ENCODE data around the gene PTPRK. TPM values are rescaled to one million over a fixed set of nuclear protein-coding genes. Genes with fewer than 3 reads are reported as not detected.

The PTPRK gene
- total RNA-seq, 1 experiment from 2014 or later, result 89.3 TPM

GRCh38 chr6:128047989-128048388, 472.4 kb downstream of the PTPRK start:
- no peak for DNase-seq
- Histone ChIP-seq H3K9me2 (ENCODE audit: insufficient read depth) (no peaks in the 10 kb centered on the region), H3K4me2 (no peak overlapping the region), H4K20me1 (ENCODE audit: insufficient read depth) (no peaks in the 10 kb centered on the region), H3K27ac (no peak overlapping the region), H3K4me1 (replicated peaks; ENCODE audit: insufficient read depth) (no peaks in the 10 kb centered on the region), H3K36me3 (ENCODE audit: low read depth) (no peaks in the 10 kb centered on the region), H2AFZ (no peak overlapping the region), H3K27me3 (ENCODE audit: insufficient read depth, low read depth) (no peaks in the 10 kb centered on the region), H3K9me3 (ENCODE audit: insufficient read depth, low read depth) (no peaks in the 10 kb centered on the region), H3K79me2 (ENCODE audit: low read depth) (no peaks in the 10 kb centered on the region), H3K4me3 (no peak overlapping the region), H3F3A (ENCODE audit: insufficient read depth, low read depth) (no peaks in the 10 kb centered on the region)
- intact Hi-C loops (cut with micrococcal nuclease; ENCODE audit: unreplicated experiment), result no loop called here
- ChIA-PET POLR2A (ENCODE audit: unreplicated experiment) (no interaction called here), CTCF (no interaction called here)
- BruUV-seq (replicated peaks), result no TSS peak
- TF ChIP-seq EZH2 (IDR thresholded peaks at IDR 0.05; ENCODE audit: low read depth) (no peak), CTCF (conservative IDR thresholded peaks at IDR 0.05) (no peak)

- H2AFZ ChIP-seq, result no peak overlapping the region
- intact Hi-C loops (cut with micrococcal nuclease; ENCODE audit: unreplicated experiment), result no loop called here
- no peaks in the 10 kb centered on the region for H4K20me1 ChIP-seq (ENCODE audit: insufficient read depth)
- TF ChIP-seq EZH2 (IDR thresholded peaks at IDR 0.05; ENCODE audit: low read depth) (no peak), CTCF (conservative IDR thresholded peaks at IDR 0.05) (no peak)
- DNase-seq, result no peak
- H3K4me2 ChIP-seq, result no peak overlapping the region
- no peak overlapping the region for H3K4me3 ChIP-seq
- H3K9me3 ChIP-seq (ENCODE audit: insufficient read depth, low read depth), result no peaks in the 10 kb centered on the region
- POLR2A ChIA-PET (ENCODE audit: unreplicated experiment), result no interaction called here
- BruUV-seq (replicated peaks), result no TSS peak
- H3K9me2 ChIP-seq (ENCODE audit: insufficient read depth), result no peaks in the 10 kb centered on the region
- no peaks in the 10 kb centered on the region for H3F3A ChIP-seq (ENCODE audit: insufficient read depth, low read depth)
- H3K36me3 ChIP-seq (ENCODE audit: low read depth), result no peaks in the 10 kb centered on the region
- H3K27me3 ChIP-seq (ENCODE audit: insufficient read depth, low read depth), result no peaks in the 10 kb centered on the region
- CTCF ChIA-PET, result no interaction called here
- no peak overlapping the region for H3K27ac ChIP-seq
- H3K79me2 ChIP-seq (ENCODE audit: low read depth), result no peaks in the 10 kb centered on the region
- no peaks in the 10 kb centered on the region for H3K4me1 ChIP-seq (replicated peaks; ENCODE audit: insufficient read depth)
These were observed 474.4 kb downstream of the PTPRK start for GRCh38 chr6:128046033-128046432.

- Histone ChIP-seq H3K4me2 (no peak overlapping the region), H3K79me2 (ENCODE audit: low read depth) (no peaks in the 10 kb centered on the region), H3K27ac (no peak overlapping the region), H3K36me3 (ENCODE audit: low read depth) (no peaks in the 10 kb centered on the region), H3K9me3 (ENCODE audit: insufficient read depth, low read depth) (no peaks in the 10 kb centered on the region), H3F3A (ENCODE audit: insufficient read depth, low read depth) (no peaks in the 10 kb centered on the region), H4K20me1 (ENCODE audit: insufficient read depth) (no peaks in the 10 kb centered on the region), H3K9me2 (ENCODE audit: insufficient read depth) (no peaks in the 10 kb centered on the region), H2AFZ (no peak overlapping the region), H3K4me3 (no peak overlapping the region), H3K27me3 (ENCODE audit: insufficient read depth, low read depth) (no peaks in the 10 kb centered on the region), H3K4me1 (replicated peaks; ENCODE audit: insufficient read depth) (no peaks in the 10 kb centered on the region)
- intact Hi-C loops (cut with micrococcal nuclease; ENCODE audit: unreplicated experiment), result no loop called here
- BruUV-seq (replicated peaks), result no TSS peak
- DNase-seq, result no peak
- ChIA-PET CTCF (interaction anchor here (0.6 kb wide), 1 partner anchor 1447 kb away, joined by 3 read pairs; no protein-coding TSS in a partner anchor), POLR2A (ENCODE audit: unreplicated experiment) (no interaction called here)
- TF ChIP-seq EZH2 (IDR thresholded peaks at IDR 0.05; ENCODE audit: low read depth) (no peak), CTCF (conservative IDR thresholded peaks at IDR 0.05) (no peak)
These were observed 480.9 kb downstream of the PTPRK start for GRCh38 chr6:128039543-128039942.
